GM23338 (cell line): Measurements from ENCODE around the gene PMP22. TPM values are rescaled to one million over a fixed set of nuclear protein-coding genes. Genes with fewer than 3 reads are reported as not detected.

Source experiments
- ATAC-seq: fragments of 200-7000 bp; cut with Tn5 transposase; 3 replicates; pipeline ENCODE4 v1.9.1; 2020
- DNase-seq: peaks from one replicate; pipeline ENCODE4 v3.0.0-alpha.2; 2015; ENCODE audit warnings: low spot score
- H2AFZ ChIP-seq: fragments of 200-600 bp; sonication (generic); 2 replicates; pipeline ENCODE4 v1.8.0; 2016; ENCODE audit warnings: antibody characterized with exemption, mild to moderate bottlenecking, moderate library complexity
- H3F3A ChIP-seq: fragments of 200-600 bp; sonication (generic); replicated peaks from 2 replicates; pipeline ENCODE4 v1.8.0; 2017; ENCODE audit warnings: antibody characterized with exemption, mixed run types, low read depth
- H3K27ac ChIP-seq: fragments of 200-600 bp; sonication (generic); 2 replicates; pipeline ENCODE4 v1.6.1; 2016; ENCODE audit warnings: low read depth
- H3K27me3 ChIP-seq: fragments of 200-600 bp; sonication (generic); 2 replicates; pipeline ENCODE4 v1.8.0; 2016; ENCODE audit warnings: mild to moderate bottlenecking, mixed run types, moderate library complexity; ENCODE audit not compliant: insufficient read depth
- H3K36me3 ChIP-seq: fragments of 200-600 bp; sonication (generic); 2 replicates; pipeline ENCODE4 v1.8.0; 2016; ENCODE audit warnings: mild to moderate bottlenecking; ENCODE audit not compliant: insufficient read depth
- H3K4me1 ChIP-seq: fragments of 200-600 bp; sonication (generic); 2 replicates; pipeline ENCODE4 v1.8.0; 2016; ENCODE audit warnings: mild to moderate bottlenecking, moderate library complexity; ENCODE audit not compliant: insufficient read depth
- H3K4me2 ChIP-seq: fragments of 200-600 bp; sonication (generic); 2 replicates; pipeline ENCODE4 v1.7.1; 2017; ENCODE audit warnings: mixed run types
- H3K4me3 ChIP-seq: fragments of 200-600 bp; sonication (generic); 2 replicates; pipeline ENCODE4 v1.6.1; 2016; ENCODE audit warnings: mixed run types
- H3K79me2 ChIP-seq: fragments of 200-600 bp; sonication (generic); replicated peaks from 2 replicates; pipeline ENCODE4 v1.8.0; 2017; ENCODE audit warnings: mild to moderate bottlenecking; ENCODE audit not compliant: insufficient read depth
- H3K9me2 ChIP-seq: fragments of 200-600 bp; sonication (generic); 2 replicates; pipeline ENCODE4 v1.8.0; 2017; ENCODE audit not compliant: insufficient read depth
- H4K20me1 ChIP-seq: fragments of 200-600 bp; sonication (generic); replicated peaks from 2 replicates; pipeline ENCODE4 v1.8.0; 2017; ENCODE audit warnings: mild to moderate bottlenecking; ENCODE audit not compliant: insufficient read depth
- H3K27ac Mint-ChIP-seq: 2 replicates; pipeline ENCODE4 v1.8.0; 2020; ENCODE audit warnings: inconsistent platforms, mild to moderate bottlenecking, moderate library complexity, mixed read lengths
- H3K27me3 Mint-ChIP-seq: 3 replicates; pipeline ENCODE4 v1.8.0; 2022; ENCODE audit warnings: low read depth, mild to moderate bottlenecking, moderate library complexity, mixed read lengths, inconsistent platforms; ENCODE audit not compliant: insufficient read depth, poor library complexity
- H3K36me3 Mint-ChIP-seq: 3 replicates; pipeline ENCODE4 v1.8.0; 2021; ENCODE audit warnings: low read depth, mild to moderate bottlenecking, inconsistent platforms, moderate library complexity, mixed read lengths
- H3K4me1 Mint-ChIP-seq: 3 replicates; pipeline ENCODE4 v1.8.0; 2020; ENCODE audit warnings: mild to moderate bottlenecking, inconsistent platforms, mixed read lengths
- H3K4me3 Mint-ChIP-seq: 3 replicates; pipeline ENCODE4 v1.8.0; 2021; ENCODE audit warnings: moderate library complexity, mild to moderate bottlenecking, inconsistent platforms, mixed read lengths
- H3K9me3 Mint-ChIP-seq: 3 replicates; pipeline ENCODE4 v1.8.0; 2020; ENCODE audit warnings: moderate library complexity, mild to moderate bottlenecking, inconsistent platforms, mixed read lengths
- CREB1 ChIP-seq: fragments of 250-450 bp; sonication (Bioruptor Pico); IDR thresholded peaks from 2 replicates; pipeline ENCODE4 v1.5.0; 2020; ENCODE audit warnings: low read depth, mild to moderate bottlenecking, moderate library complexity
- CTCF ChIP-seq, 2 experiments: fragments of 200-600 bp in 1 of 2; sonication (generic) in 1 of 2; conservative IDR thresholded peaks; 2 replicates each; pipeline versions ENCODE4 v1.5.1 to v1.6.1; 2016 to 2017; ENCODE audit warnings: antibody characterized with exemption in 2 of 2, low read depth in 2 of 2, mild to moderate bottlenecking in 2 of 2, moderate library complexity in 1 of 2
- ETS1 ChIP-seq: IDR thresholded peaks from 2 replicates; pipeline ENCODE4 v1.6.1; 2016; ENCODE audit warnings: antibody characterized with exemption
- EZH2 ChIP-seq: fragments of 200-600 bp; sonication (generic); IDR thresholded peaks from one replicate; pipeline ENCODE4 v1.8.0; 2017; ENCODE audit warnings: antibody characterized with exemption, mild to moderate bottlenecking, low read depth; ENCODE audit not compliant: unreplicated experiment
- EZH2phosphoT487 ChIP-seq: fragments of 200-600 bp; sonication (generic); IDR thresholded peaks from one replicate; pipeline ENCODE4 v1.8.1; 2018; ENCODE audit warnings: antibody characterized with exemption; ENCODE audit not compliant: unreplicated experiment
- JUNB ChIP-seq: IDR thresholded peaks from one replicate; pipeline ENCODE4 v1.6.1; 2016; ENCODE audit warnings: antibody characterized with exemption; ENCODE audit not compliant: unreplicated experiment
- NANOG ChIP-seq: IDR thresholded peaks from 2 replicates; pipeline ENCODE4 v1.6.1; 2016; ENCODE audit warnings: antibody characterized with exemption, borderline replicate concordance
- POLR2AphosphoS5 ChIP-seq: IDR thresholded peaks from 2 replicates; pipeline ENCODE4 v1.6.1; 2016; ENCODE audit warnings: antibody characterized with exemption, low read depth
- REST ChIP-seq: IDR thresholded peaks from one replicate; pipeline ENCODE4 v1.6.1; 2018; ENCODE audit warnings: antibody characterized with exemption; ENCODE audit not compliant: unreplicated experiment
- STAT1 ChIP-seq: IDR thresholded peaks from one replicate; pipeline ENCODE4 v1.6.1; 2016; ENCODE audit warnings: antibody characterized with exemption; ENCODE audit not compliant: unreplicated experiment
- ZNF114 ChIP-seq: fragments of 250-450 bp; sonication (Bioruptor Pico); IDR thresholded peaks from 2 replicates; pipeline ENCODE4 v1.5.0; 2020; ENCODE audit warnings: mild to moderate bottlenecking, moderate library complexity
- ZNF331 ChIP-seq: fragments of 250-450 bp; sonication (Bioruptor Pico); IDR thresholded peaks from 2 replicates; pipeline ENCODE4 v1.5.0; 2020; ENCODE audit warnings: low read depth, mild to moderate bottlenecking, moderate library complexity
- polyA plus RNA-seq: library from polyadenylated mRNA; unstranded; fragments of >200 nt; fragmentation: Nextera tagmentation; extraction: Ambion mirVana; gene quantifications from 2 replicates; pipeline ENCODE4 v1.2.1, GENCODE V29; 2016
- total RNA-seq: library from RNA; depleted of rRNA; stranded (reverse); fragments of >200 nt; shearing (Covaris generic); gene quantifications from 2 replicates; pipeline ENCODE4 v1.2.3, GENCODE V29; 2014

Gene PMP22
- total and polyA plus RNA-seq, 2 experiments from 2014 or later: 1.2 to 2.2 TPM

- no peak for TF ChIP-seq EZH2
- TF ChIP-seq NANOG: no peak
- TF ChIP-seq STAT1: no peak
- TF ChIP-seq REST: no peak
- TF ChIP-seq ZNF331 (CRISPR knock-in tag): no peak
- TF ChIP-seq POLR2AphosphoS5: no peak
Measured at GRCh38 chr17:15298176-15298575, 33.0 kb upstream of the PMP22 start (continued).

GRCh38 chr17:15293558-15293957, 28.4 kb upstream of the PMP22 start:
- Histone ChIP-seq H3K9me2 (peaks cover 10% of the 10 kb centered on the region), H3F3A (no peaks in the 10 kb centered on the region), H3K27me3 (no peaks in the 10 kb centered on the region), H3K79me2 (no peaks in the 10 kb centered on the region), H3K4me1 (no peaks in the 10 kb centered on the region), H3K4me3 (no peak overlapping the region), H2AFZ (no peak overlapping the region), H3K27ac (no peak overlapping the region), H4K20me1 (no peaks in the 10 kb centered on the region), H3K4me2 (no peak overlapping the region), H3K36me3 (no peaks in the 10 kb centered on the region)
- Mint-ChIP-seq H3K27ac (no peak overlapping the region), H3K4me3 (no peak overlapping the region), H3K27me3 (peaks cover 4% of the 10 kb centered on the region), H3K9me3 (no peaks in the 10 kb centered on the region; the same call in 1 of the 3 replicates), H3K4me1 (peaks cover 9% of the 10 kb centered on the region; the same call in 2 of the 3 replicates), H3K36me3 (no peaks in the 10 kb centered on the region)
- no peak for ATAC-seq
- DNase-seq: no peak
- TF ChIP-seq ZNF114 (CRISPR knock-in tag): no peak
- no peak for TF ChIP-seq ETS1
- no peak for TF ChIP-seq EZH2phosphoT487
- no peak for TF ChIP-seq REST
- no peak for TF ChIP-seq ZNF331 (CRISPR knock-in tag)
- TF ChIP-seq NANOG: no peak
- no peak for TF ChIP-seq STAT1
- TF ChIP-seq JUNB: no peak
- no peak for TF ChIP-seq POLR2AphosphoS5
- TF ChIP-seq CREB1 (CRISPR knock-in tag): no peak
- no peak for TF ChIP-seq CTCF (conservative IDR thresholded peaks at IDR 0.05; ENCODE audit: low read depth in 2 of 2)
- no peak for TF ChIP-seq EZH2
